Esophagus (tissue), 2 donors: Measurements from ENCODE around the gene MUL1. TPM values are rescaled to one million over a fixed set of nuclear protein-coding genes. Genes with fewer than 3 reads are reported as not detected.

Experiments used
- H3K27ac ChIP-seq, 2 donors: one replicate each; pipeline ENCODE4 v1.5.1; 2013; ENCODE audit warnings: low read depth in 2 of 2, mild to moderate bottlenecking in 2 of 2, inconsistent platforms in 1 of 2, low read length in 1 of 2, moderate library complexity in 1 of 2
- H3K27me3 ChIP-seq, 2 donors: one replicate each; pipeline ENCODE4 v1.6.1; 2013; ENCODE audit warnings: low read length in 2 of 2, control low read depth in 1 of 2, mild to moderate bottlenecking in 1 of 2; ENCODE audit not compliant: insufficient read depth in 2 of 2, control insufficient read depth in 1 of 2
- H3K36me3 ChIP-seq, 2 donors: one replicate each; pipeline ENCODE4 v1.6.1; 2013; ENCODE audit warnings: low read length in 1 of 2; ENCODE audit not compliant: control insufficient read depth in 2 of 2, insufficient read depth in 2 of 2
- H3K4me1 ChIP-seq, 2 donors: one replicate each; pipeline ENCODE4 v1.6.1; 2013; ENCODE audit warnings: low read length in 1 of 2; ENCODE audit not compliant: control insufficient read depth in 2 of 2, insufficient read depth in 2 of 2
- H3K4me3 ChIP-seq, 2 donors: one replicate each; pipeline ENCODE4 v1.5.1; 2013; ENCODE audit warnings: low read length in 2 of 2, mild to moderate bottlenecking in 2 of 2, low read depth in 1 of 2, moderate library complexity in 1 of 2
- H3K9me3 ChIP-seq, 2 donors: one replicate each; pipeline ENCODE4 v1.6.1; 2013; ENCODE audit warnings: mild to moderate bottlenecking in 2 of 2, low read depth in 1 of 2, low read length in 1 of 2, moderate library complexity in 1 of 2; ENCODE audit not compliant: control insufficient read depth in 2 of 2, insufficient read depth in 1 of 2
- WGBS, 2 donors: extraction: QIAGEN DNeasy Blood & Tissue Kit; methylation state at CpG; one replicate each; pipeline ENCODE4 v1.1.7; 2013; 5-methylcytosine and 5-hydroxymethylcytosine counted together
- polyA plus RNA-seq, 2 donors: library from polyadenylated mRNA; stranded (reverse); fragments of 200-250 nt; gene quantifications; one replicate each; pipeline ENCODE4 v1.2.3, GENCODE V29; 2013
- donor health status: healthy with polysubstance abuse.
- donor health status: Bipolar disorder and iron deficiency.

Gene MUL1
- polyA plus RNA-seq, 2 donors = 6.5 to 16.3 TPM

DNA sequence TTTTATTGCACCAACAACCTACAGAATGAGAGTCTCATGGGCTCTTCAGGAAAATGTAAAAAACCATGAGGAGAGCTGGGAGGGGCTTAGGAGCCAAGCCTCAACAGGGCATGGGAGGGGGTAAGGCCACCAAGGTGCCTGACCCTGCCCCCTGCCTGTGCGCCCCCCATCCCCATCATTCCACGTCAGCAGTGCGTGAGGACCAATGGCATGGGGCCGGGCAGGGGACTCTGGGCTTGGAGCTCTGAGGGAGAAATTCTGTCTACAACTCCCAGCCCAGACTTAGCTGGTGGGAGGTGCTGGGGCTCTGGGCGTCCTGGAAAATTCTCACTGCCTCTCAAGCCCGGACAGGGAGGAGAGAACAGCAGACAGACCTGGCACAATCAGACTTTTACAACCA lies 16.8 kb downstream of the MUL1 start:
- Histone ChIP-seq H3K9me3 (no peaks in the 10 kb centered on the region), H3K27me3 (peaks cover 0 to 5% of the 10 kb centered on the region in 2 donors), H3K4me3 (no peak overlapping the region), H3K36me3 (no peaks in the 10 kb centered on the region), H3K27ac (no peak overlapping the region), H3K4me1 (peaks cover 5 to 18% of the 10 kb centered on the region in 2 donors)
- WGBS, 2 donors = 65 to 79% methylated on average over 6 of the region's 6 CpGs

DNA sequence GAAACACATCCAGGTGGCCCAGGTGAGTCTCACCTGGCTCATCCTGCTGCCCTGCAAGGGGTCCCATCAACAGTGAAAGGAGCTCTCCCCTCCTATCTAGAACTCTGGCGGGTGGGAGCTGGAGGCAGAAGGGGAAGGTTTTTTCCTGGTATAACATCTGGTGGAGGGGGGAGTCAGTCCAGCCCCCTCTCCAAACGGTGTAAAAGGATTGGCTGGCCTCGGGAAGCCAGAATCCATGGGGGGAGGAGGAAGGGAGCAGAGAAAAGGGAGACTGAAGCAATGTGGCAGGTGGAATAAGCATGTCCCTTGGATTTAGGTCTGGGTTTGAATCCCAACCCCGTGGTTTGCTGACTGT lies 20.7 kb downstream of the MUL1 start:
- Histone ChIP-seq H3K27me3 (peaks cover 0 to 13% of the 10 kb centered on the region in 2 donors), H3K4me1 (peaks cover 4 to 15% of the 10 kb centered on the region in 2 donors), H3K9me3 (no peaks in the 10 kb centered on the region), H3K4me3 (no peak overlapping the region), H3K27ac (no peak overlapping the region), H3K36me3 (no peaks in the 10 kb centered on the region)
- WGBS, 2 donors = 13 to 20% methylated on average over 4 of the region's 4 CpGs

DNA sequence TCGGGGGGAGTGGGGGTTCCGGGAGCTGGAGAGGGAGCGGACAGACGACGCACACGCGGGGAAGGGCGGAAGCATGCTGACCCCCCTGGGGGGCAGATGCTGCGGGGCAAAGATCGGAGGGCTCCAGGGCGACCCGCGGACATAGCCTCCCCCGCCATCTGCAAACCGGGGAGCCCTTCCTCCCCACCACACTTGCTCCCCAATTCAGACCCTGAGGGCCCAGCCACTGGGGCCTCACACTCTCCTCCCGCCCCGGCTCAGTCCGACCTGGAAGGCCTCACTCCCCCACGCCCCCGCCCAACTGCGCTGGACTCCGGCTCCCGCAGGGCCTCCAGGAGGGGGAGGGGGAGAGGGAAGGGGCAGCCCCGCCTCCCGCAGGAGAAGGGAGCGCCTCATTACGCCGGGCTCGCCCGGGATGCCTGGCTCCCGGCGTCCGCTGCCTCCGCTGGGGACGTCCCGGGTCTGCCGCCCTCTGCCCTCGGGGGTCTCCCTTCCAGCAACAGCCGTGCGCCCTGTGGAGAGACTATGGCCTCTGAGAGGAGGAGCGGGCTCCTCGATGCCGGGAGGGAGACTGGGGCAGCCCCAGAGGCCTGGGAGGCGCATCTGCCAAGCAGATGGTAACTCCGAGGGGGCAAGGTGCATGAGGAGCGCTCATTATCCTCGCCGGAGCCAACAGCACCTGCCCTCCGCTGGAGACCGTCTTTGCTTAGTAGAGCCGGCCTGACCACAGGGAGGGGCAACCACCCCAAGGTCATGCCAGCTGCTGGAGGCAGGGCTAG lies 21.3 kb downstream of the MUL1 start:
- WGBS, 2 donors = 2% methylated on average over 30 to 51 of the region's 51 CpGs
- H3K4me1 ChIP-seq = peaks cover 4 to 15% of the 10 kb centered on the region in 2 donors
- peak overlapping the region; percentile 60 to 63 for H3K4me3 ChIP-seq
- H3K36me3 ChIP-seq = no peaks in the 10 kb centered on the region
- no peaks in the 10 kb centered on the region for H3K9me3 ChIP-seq
- peak overlapping the region; percentile 57 to 80 for H3K27ac ChIP-seq
- peaks cover 0 to 13% of the 10 kb centered on the region in 2 donors for H3K27me3 ChIP-seq

- no peaks in the 10 kb centered on the region for H3K9me3 ChIP-seq
- no peaks in the 10 kb centered on the region for H3K36me3 ChIP-seq
- peaks cover 0 to 13% of the 10 kb centered on the region in 2 donors for H3K27me3 ChIP-seq
- peak within 1 kb of the TSS; percentile 79 to 80 for H3K27ac ChIP-seq
- 0 to 1% methylated on average over 100 to 104 of the region's 104 CpGs for WGBS, 2 donors
- H3K4me1 ChIP-seq = peaks cover 4 to 15% of the 10 kb centered on the region in 2 donors
- peak within 1 kb of the TSS; percentile 60 to 63 for H3K4me3 ChIP-seq
These were observed 22.2 kb downstream of the MUL1 start, which contains the start of gene CAMK2N1 for GRCh38 chr1:20485527-20486456. Gene CAMK2N1 (minus strand): TSS chr1:20486210. CDS start chr1:20485379, 831 bp downstream.

DNA sequence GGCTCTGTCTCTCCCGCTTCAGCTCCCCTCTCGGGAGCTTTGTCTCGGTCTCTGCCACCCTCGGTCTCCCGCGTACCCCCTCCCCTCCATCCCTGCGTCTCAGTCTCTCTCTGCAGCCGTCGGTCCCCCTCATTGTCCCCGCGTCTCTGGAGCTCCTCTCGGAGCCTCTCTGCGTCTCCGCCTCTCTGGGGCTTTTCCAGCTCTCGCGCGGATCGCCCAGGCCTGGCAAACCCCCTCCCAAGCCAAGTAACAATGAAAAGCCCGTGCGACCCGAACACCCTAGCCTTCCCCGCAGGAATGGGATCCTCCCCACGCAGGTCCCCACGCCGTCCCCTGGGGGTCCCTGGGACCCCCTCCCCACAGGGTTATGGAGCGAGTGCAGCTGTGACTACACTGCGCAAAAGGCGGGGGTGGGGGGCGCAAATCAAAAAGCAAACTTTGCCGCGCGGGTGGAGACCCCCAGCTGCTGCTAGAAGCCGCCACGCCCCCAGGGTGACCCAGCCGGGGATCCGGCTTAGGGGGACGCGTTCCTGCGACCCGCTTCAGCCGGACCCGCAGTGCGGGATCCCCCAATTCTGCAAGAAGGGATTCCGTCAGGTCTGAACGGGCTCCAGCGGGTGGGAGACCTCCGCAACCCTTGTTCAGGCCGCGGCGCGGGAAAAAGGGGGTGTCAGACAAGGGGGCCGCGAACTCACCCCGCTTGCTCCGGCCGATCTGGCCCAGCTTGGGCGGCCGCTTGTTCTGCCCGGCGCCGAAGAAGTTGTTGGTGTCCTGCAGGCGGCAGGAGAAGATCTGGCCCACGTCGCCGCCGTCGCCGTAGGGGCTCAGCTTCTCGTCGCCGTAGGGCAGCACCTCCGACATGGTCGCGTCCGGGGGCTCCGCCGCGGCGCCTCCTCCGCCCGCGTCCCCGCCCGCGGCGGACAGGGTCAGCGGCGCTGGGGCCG lies 23.2 kb downstream of the MUL1 start:
- H3K36me3 ChIP-seq = no peaks in the 10 kb centered on the region
- WGBS, 2 donors = 2% methylated on average over 73 to 89 of the region's 89 CpGs
- peak overlapping the region; percentile 60 to 63 for H3K4me3 ChIP-seq
- peaks cover 4 to 15% of the 10 kb centered on the region in 2 donors for H3K4me1 ChIP-seq
- H3K27me3 ChIP-seq = peaks cover 0 to 13% of the 10 kb centered on the region in 2 donors
- no peaks in the 10 kb centered on the region for H3K9me3 ChIP-seq
- peak overlapping the region; percentile 65 to 80 for H3K27ac ChIP-seq

DNA sequence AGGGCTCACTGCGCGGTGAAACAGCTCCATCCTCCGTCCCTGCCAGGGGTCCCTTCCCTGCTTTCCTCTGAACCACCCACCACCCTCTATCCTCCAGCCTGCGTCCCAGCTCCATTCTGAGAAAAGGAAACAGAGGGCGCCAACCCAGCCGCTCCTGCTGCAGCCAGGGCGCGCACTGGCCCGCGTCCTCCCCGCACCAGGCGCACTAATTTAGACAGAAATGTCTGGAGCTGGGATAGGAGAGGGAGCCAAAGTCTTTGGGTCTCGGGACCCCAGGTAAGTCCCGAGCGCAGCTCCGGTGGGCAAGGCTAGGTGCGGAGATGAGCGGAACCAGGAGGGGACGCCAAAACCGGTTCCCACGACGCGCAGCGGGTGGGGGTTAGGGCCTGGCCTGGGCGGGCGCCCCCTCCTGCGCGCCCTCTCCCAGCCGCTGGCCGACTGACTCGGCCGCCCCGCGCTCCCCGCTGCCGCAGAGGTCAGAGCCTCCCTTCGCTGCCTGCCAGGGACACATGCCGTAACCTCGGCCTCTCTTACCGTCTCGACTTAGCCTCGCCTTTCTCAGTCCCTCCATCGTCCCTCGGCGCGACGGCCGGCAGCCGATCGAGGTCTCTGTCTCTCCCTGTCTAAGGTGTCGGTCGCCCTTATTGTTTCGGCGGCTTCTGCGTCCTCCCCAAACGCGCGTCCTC lies 24.0 kb downstream of the MUL1 start:
- H3K4me3 ChIP-seq = peak overlapping the region; percentile 60 to 63
- H3K27me3 ChIP-seq = peaks cover 0 to 13% of the 10 kb centered on the region in 2 donors
- no peak overlapping the region for H3K27ac ChIP-seq
- no peaks in the 10 kb centered on the region for H3K36me3 ChIP-seq
- WGBS, 2 donors = 3 to 4% methylated on average over 52 to 58 of the region's 58 CpGs
- H3K9me3 ChIP-seq = no peaks in the 10 kb centered on the region
- peaks cover 4 to 15% of the 10 kb centered on the region in 2 donors for H3K4me1 ChIP-seq

DNA sequence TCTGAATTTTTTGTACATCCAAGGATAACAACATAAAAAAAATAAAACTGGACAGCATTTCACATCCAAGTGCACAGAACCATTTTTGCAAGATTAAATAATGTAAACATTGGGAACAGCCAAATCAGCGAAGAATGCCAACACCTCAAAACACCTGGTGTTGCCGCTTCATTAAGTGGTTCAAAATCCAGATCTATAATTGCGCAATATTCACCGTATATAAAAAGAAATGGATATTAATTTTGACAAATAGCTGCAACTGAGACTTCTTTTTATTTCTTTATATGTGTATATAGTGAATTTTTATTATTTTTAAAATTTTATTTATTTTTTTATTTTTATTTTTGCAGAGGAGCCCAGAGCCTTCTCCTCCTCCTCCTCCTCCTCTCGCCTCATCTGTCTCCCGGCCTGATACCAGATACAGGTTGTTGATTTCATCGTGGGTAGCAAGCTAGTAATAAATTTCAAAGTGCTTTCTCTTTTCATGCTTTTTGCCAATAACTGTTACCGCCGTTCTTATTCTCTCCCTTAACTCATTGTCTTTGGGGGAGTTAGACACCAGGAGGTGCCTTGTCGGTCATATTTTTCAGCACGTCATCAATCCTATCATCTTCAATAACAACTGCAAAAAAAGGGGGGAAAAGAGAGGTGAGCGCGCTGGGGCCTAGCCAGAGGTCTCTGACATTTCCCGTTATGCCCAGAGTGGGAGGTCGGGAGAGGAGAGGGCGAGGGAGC lies 24.7 kb downstream of the MUL1 start:
- peaks cover 0 to 16% of the 10 kb centered on the region in 2 donors for H3K27me3 ChIP-seq

More for the DNA sequence above, 24.7 kb downstream of the MUL1 start:
- H3K36me3 ChIP-seq = no peaks in the 10 kb centered on the region
- no peak overlapping the region for H3K27ac ChIP-seq
- 38 to 51% methylated on average over 16 of the region's 16 CpGs for WGBS, 2 donors
- H3K4me3 ChIP-seq = peak overlapping the region; percentile 60 to 63
- H3K9me3 ChIP-seq = no peaks in the 10 kb centered on the region
- peaks cover 4 to 15% of the 10 kb centered on the region in 2 donors for H3K4me1 ChIP-seq
